ENCODE measurements around the gene ZBTB39. TPM values are rescaled to one million over a fixed set of nuclear protein-coding genes. Genes with fewer than 3 reads are reported as not detected.
"Not testable (repeated sequence)": the region's sequence is repeated elsewhere in the genome, so short reads cannot be mapped to it uniquely, and the experiment has no call there.

Gene ZBTB39
- total and polyA plus RNA-seq, 2 experiments from 2014 or later = 1.5 to 3.9 TPM

DNA sequence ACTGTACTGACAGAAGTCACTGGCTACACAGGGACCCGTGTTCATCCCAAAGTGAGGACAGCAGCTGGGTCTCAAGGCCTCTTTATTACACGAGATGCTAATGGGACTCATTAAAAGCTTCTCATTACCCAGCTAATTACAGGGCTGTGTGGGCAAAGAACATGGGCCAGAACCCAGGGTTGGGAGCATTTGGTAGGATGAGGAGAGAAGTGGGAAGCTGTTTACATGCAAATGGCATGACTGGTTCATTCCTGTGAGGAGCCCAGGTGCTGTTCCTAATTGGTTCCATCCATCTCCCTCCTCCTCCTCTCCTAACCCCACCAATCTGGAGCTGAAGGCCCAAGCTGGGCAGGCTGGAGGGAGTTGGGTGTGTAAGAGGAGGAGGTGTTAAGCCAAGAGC, 18.9 kb upstream of the ZBTB39 start:
- no peaks in the 10 kb centered on the region for H3K4me1 ChIP-seq (ENCODE audit: insufficient read depth)
- WGBS, 2 experiments (ENCODE audit: low coverage in 1 of 2, low lambda C conversion rate in 2 of 2, missing lambda C conversion rate in 2 of 2) = 43 to 46% methylated on average over 2 of the region's 2 CpGs
- H3K4me2 ChIP-seq (ENCODE audit: unreplicated experiment) = no peak overlapping the region
- no peak overlapping the region for H2AFZ ChIP-seq
- TF ChIP-seq EZH2 (IDR thresholded peaks at IDR 0.05; ENCODE audit: insufficient read depth, poor library complexity, severe bottlenecking) (no peak), EZH2phosphoT487 (IDR thresholded peaks at IDR 0.05; ENCODE audit: insufficient read depth, low read depth) (no peak)
- H3K9me2 ChIP-seq (ENCODE audit: insufficient read depth) = no peaks in the 10 kb centered on the region
- H4K20me1 ChIP-seq (ENCODE audit: insufficient read depth) = no peaks in the 10 kb centered on the region
- no peaks in the 10 kb centered on the region for H3F3A ChIP-seq (ENCODE audit: insufficient read depth)
- in situ Hi-C loops (cut with MboI) = no loop called here
- H3K79me2 ChIP-seq (ENCODE audit: insufficient read depth) = no peaks in the 10 kb centered on the region
- DNase-seq = no peak
- no peak overlapping the region for H3K27ac ChIP-seq
- H3K9me3 ChIP-seq (ENCODE audit: low read depth) = no peaks in the 10 kb centered on the region
- H3K27me3 ChIP-seq (replicated peaks; ENCODE audit: insufficient read depth) = peaks cover 36% of the 10 kb centered on the region
- no peak overlapping the region for H3K4me3 ChIP-seq
- H3K9ac ChIP-seq = no peak overlapping the region
- no peaks in the 10 kb centered on the region for H3K36me3 ChIP-seq (ENCODE audit: low read depth)

DNA sequence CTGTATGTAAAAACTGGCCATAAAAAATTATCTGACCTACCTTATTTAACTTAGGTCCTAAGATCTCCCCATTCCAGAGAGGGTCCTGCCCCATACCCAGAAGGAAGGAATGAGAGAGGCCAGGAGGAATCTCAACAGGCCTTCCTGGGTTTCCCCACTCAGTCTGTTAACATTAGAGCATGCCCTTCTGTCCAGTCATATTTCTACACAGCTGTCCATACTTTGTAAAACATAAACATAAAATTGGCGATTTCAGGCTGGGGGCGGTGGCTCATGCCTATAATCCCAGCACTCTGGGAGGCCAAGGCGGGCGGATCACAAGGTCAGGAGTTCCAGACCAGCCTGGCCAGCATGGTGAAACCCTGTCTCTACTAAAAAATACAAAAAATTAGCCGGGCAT, 16.0 kb upstream of the ZBTB39 start:
- H3K9ac ChIP-seq; in situ Hi-C loops (cut with MboI); H2AFZ ChIP-seq; H4K20me1 ChIP-seq (ENCODE audit: insufficient read depth); H3K4me1 ChIP-seq (ENCODE audit: insufficient read depth); H3K9me2 ChIP-seq (ENCODE audit: insufficient read depth); H3K9me3 ChIP-seq (ENCODE audit: low read depth); H3K36me3 ChIP-seq (ENCODE audit: low read depth); H3F3A ChIP-seq (ENCODE audit: insufficient read depth); H3K4me3 ChIP-seq; H3K79me2 ChIP-seq (ENCODE audit: insufficient read depth); H3K4me2 ChIP-seq (ENCODE audit: unreplicated experiment); H3K27ac ChIP-seq; DNase-seq: not testable (repeated sequence)
- 84 to 89% methylated on average over 5 of the region's 5 CpGs for WGBS, 2 experiments (ENCODE audit: low coverage in 1 of 2, low lambda C conversion rate in 2 of 2, missing lambda C conversion rate in 2 of 2)
- peaks cover 18% of the 10 kb centered on the region for H3K27me3 ChIP-seq (replicated peaks; ENCODE audit: insufficient read depth)

DNA sequence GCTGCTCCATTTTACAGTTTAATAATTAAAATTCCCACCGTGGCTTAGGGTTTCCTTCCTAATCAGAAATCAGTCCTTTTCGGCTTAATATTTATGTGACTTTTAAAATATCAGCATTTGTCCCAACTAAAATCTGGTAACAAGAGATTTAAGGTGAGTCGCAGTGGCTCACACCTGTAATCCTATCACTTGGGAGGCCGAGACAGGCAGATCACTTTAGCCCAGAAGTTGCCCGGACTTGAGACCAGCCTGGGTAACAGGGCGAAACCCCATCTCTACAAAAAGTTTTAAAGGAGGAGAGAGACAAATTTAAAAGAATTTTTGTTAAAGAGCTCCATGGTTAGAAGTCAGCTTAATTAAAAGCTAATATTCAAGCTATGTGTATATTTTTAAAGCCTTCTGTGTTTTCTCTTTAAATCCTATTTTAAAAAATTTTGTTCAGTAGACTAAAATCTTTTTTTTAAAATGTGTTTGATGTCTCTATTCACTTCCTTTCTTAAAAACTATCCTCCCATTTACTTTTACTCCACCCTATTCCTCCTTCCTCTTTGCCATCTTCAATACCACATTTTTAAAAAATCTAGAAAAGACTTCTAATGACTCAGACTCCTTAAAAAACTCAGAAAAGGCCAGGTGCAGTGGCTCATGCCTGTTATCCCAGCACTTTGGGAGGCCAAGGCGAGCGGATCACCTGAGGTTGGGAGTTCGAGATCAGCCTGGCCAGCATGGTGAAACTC, 13.8 kb upstream of the ZBTB39 start:
- Histone ChIP-seq H3K4me2 (ENCODE audit: unreplicated experiment) (no peak overlapping the region), H3K4me1 (ENCODE audit: insufficient read depth) (no peaks in the 10 kb centered on the region), H3K27ac (no peak overlapping the region), H3K36me3 (ENCODE audit: low read depth) (no peaks in the 10 kb centered on the region), H3K9me3 (ENCODE audit: low read depth) (no peaks in the 10 kb centered on the region), H3F3A (ENCODE audit: insufficient read depth) (no peaks in the 10 kb centered on the region), H3K9ac (no peak overlapping the region), H3K4me3 (no peak overlapping the region), H3K79me2 (ENCODE audit: insufficient read depth) (no peaks in the 10 kb centered on the region), H4K20me1 (ENCODE audit: insufficient read depth) (no peaks in the 10 kb centered on the region), H2AFZ (no peak overlapping the region), H3K27me3 (replicated peaks; ENCODE audit: insufficient read depth) (peaks cover 20% of the 10 kb centered on the region), H3K9me2 (ENCODE audit: insufficient read depth) (no peaks in the 10 kb centered on the region)
- in situ Hi-C loops (cut with MboI) = no loop called here
- WGBS, 2 experiments (ENCODE audit: low coverage in 1 of 2, low lambda C conversion rate in 2 of 2, missing lambda C conversion rate in 2 of 2) = 78 to 82% methylated on average over 9 of the region's 9 CpGs
- TF ChIP-seq EZH2phosphoT487 (IDR thresholded peaks at IDR 0.05; ENCODE audit: insufficient read depth, low read depth) = no peak
- TF ChIP-seq EZH2 (IDR thresholded peaks at IDR 0.05; ENCODE audit: insufficient read depth, poor library complexity, severe bottlenecking) = no peak
- no peak for DNase-seq

DNA sequence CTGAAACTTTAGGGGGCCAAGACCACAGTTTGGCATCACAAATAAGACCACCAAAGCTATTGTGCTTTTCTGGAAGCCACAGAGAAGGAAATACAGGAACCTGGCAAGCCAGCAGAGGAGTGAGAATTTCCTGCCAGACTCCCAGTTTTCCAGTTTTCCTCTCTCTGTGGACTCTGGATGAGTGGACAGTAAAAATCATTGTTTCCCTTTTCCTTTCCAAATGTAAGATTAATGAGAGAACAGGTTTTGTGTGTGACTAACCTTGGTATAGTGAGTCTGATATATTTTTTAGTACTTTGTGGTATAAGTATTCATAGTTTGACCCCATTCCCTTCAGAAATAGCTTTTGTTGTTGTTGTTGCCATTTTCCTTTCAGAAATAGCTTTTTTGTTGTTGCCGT, 12.6 kb upstream of the ZBTB39 start:
- Histone ChIP-seq H3F3A (ENCODE audit: insufficient read depth) (no peaks in the 10 kb centered on the region), H3K36me3 (ENCODE audit: low read depth) (no peaks in the 10 kb centered on the region), H3K4me1 (ENCODE audit: insufficient read depth) (no peaks in the 10 kb centered on the region), H3K79me2 (ENCODE audit: insufficient read depth) (no peaks in the 10 kb centered on the region), H3K4me3 (no peak overlapping the region), H3K9ac (no peak overlapping the region), H4K20me1 (ENCODE audit: insufficient read depth) (no peaks in the 10 kb centered on the region), H3K27me3 (replicated peaks; ENCODE audit: insufficient read depth) (peaks cover 24% of the 10 kb centered on the region), H3K27ac (no peak overlapping the region), H3K9me3 (ENCODE audit: low read depth) (no peaks in the 10 kb centered on the region), H3K9me2 (ENCODE audit: insufficient read depth) (no peaks in the 10 kb centered on the region), H2AFZ (no peak overlapping the region), H3K4me2 (ENCODE audit: unreplicated experiment) (no peak overlapping the region)
- DNase-seq = no peak
- in situ Hi-C loops (cut with MboI) = no loop called here
- no peak for TF ChIP-seq EZH2phosphoT487 (IDR thresholded peaks at IDR 0.05; ENCODE audit: insufficient read depth, low read depth)
- no peak for TF ChIP-seq EZH2 (IDR thresholded peaks at IDR 0.05; ENCODE audit: insufficient read depth, poor library complexity, severe bottlenecking)
- 83 to 96% methylated on average over 1 of the region's 1 CpG for WGBS, 2 experiments (ENCODE audit: low coverage in 1 of 2, low lambda C conversion rate in 2 of 2, missing lambda C conversion rate in 2 of 2)

- H3K36me3 ChIP-seq (ENCODE audit: low read depth); H3K9me2 ChIP-seq (ENCODE audit: insufficient read depth); H3K27ac ChIP-seq; H3K4me3 ChIP-seq; H3K4me2 ChIP-seq (ENCODE audit: unreplicated experiment); H4K20me1 ChIP-seq (ENCODE audit: insufficient read depth); H2AFZ ChIP-seq; H3K79me2 ChIP-seq (ENCODE audit: insufficient read depth); H3K9ac ChIP-seq; DNase-seq; in situ Hi-C loops (cut with MboI); H3K4me1 ChIP-seq (ENCODE audit: insufficient read depth); H3K9me3 ChIP-seq (ENCODE audit: low read depth); H3F3A ChIP-seq (ENCODE audit: insufficient read depth): not testable (repeated sequence)
- 43 to 56% methylated on average over 4 to 5 of the region's 5 CpGs for WGBS, 2 experiments (ENCODE audit: low coverage in 1 of 2, low lambda C conversion rate in 2 of 2, missing lambda C conversion rate in 2 of 2)
- H3K27me3 ChIP-seq (replicated peaks; ENCODE audit: insufficient read depth) = peaks cover 29% of the 10 kb centered on the region
These were observed 12.0 kb upstream of the ZBTB39 start for GRCh38 chr12:57018353-57018752.

Data from GM23248 (cell line).